HG03469 (cell line): Measurements from ENCODE around the gene SWSAP1.
"Not testable (repeated sequence)": the region's sequence is repeated elsewhere in the genome, so short reads cannot be mapped to it uniquely, and the experiment has no call there.

Source experiments
- ATAC-seq: cut with Tn5 transposase; IDR thresholded peaks from one replicate; pipeline ENCODE4 v1.9.1; 2021; ENCODE audit warnings: mild to moderate bottlenecking, moderate library complexity, moderate number of reproducible peaks; ENCODE audit not compliant: unreplicated experiment

Gene SWSAP1

DNA sequence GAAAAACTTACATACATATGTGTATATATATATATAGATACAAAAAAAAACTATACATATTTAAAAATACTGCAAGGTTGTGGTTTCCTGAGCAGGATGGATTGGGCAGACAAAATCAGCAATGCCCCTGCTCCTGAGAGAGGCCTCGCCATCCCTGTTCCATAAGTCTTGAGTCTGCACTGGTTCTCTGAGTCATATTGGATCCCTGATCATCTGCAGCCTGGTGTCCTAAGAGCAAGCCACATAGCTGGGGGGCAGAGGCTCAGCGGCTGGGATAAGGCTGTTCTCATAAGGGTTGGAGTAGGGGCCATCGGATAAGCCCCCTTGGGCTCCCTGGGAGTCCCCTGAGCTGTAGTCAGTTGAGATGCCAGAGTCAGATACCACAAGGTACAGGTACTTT is 3.3 kb downstream of the SWSAP1 start:
- no peak for ATAC-seq

DNA sequence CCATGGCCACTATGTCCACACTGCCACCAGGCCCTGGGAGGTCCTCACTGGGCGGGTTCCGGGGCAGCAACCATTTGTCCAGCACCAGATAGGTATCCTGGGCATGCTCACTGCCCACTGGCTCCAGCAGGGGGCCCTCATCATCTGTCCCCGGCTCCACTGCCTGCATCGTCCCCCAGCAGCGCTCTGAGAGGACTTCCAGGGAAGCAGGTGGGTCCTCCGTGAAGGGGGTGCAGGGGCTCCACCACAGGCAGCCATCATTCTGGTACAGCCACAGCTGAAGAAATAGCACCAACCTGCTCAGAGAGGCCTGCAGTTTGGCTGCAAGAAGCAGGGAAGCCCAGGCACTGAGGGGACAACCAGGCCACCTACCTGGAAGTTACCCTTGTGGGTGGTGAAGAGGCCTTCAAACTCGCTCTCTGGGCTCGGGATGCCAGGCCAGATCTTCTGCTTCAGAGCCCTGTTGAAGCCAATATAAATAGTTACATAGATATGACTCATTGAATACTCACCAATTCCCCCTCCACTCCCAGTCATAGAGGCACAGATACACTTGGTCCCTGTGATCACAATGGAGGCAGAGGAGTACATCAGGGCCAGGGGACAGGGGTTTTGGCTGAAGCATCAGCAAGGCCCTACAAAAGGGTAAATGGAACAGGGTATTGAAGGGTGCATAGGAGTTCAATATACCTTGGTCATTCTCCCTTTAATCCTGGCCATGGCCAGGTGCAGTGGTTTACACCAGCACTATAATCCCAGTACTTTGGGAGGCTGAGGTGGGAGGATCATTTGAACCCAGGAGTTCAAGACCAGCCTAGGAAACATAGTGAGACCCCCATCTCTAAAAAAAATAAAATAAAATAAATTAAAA is 4.1 kb downstream of the SWSAP1 start:
- ATAC-seq = no peak

DNA sequence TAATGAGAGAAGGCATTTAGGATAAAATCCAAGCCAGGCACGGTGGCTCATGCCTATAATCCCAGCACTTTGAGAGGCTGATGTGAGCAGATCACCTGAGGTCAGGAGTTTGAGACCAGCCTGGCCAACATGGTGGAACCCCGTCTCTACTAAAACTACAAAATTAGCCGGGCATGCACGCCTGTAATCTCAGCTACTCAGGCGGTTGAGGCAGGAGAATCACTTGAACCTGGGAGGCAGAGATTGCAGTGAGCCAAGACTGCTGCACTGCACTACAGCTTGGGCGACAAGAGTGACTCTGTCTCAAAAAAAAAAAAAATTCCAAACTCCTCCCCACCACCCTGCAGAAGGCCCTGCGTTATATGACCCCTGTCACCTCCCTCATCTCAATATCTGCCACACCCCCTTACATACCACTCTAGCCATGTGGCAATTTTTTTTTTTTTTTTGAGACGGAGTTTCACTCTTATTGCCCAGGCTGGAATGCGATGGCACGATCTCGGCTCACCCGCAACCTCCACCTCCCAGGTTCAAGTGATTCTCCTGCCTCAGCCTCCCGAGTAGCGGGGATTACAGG is 4.9 kb downstream of the SWSAP1 start:
- not testable (repeated sequence) for ATAC-seq

DNA sequence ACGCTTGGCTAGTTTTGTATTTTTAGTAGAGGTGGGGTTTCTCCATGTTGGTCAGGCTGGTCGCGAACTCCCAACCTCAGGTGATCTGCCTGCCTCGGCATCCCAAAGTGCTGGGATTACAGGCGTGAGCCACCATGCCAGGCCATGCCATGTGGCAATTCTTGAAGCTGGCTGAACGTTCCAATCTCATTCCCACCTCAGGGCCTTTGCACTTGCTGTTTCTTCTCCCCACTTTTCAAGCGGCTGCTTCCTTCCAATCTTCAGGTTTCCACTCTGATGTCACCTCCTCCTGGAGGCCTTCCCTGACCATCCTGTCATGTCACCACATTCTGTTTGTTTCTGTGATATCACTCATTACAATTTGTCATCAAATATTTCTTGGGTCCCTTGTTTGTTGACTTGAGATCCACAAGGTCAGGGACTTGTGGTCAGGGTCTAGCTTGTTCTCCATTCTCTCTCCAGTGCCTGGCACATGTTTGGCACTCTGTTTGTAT is 5.4 kb downstream of the SWSAP1 start:
- no peak for ATAC-seq

DNA sequence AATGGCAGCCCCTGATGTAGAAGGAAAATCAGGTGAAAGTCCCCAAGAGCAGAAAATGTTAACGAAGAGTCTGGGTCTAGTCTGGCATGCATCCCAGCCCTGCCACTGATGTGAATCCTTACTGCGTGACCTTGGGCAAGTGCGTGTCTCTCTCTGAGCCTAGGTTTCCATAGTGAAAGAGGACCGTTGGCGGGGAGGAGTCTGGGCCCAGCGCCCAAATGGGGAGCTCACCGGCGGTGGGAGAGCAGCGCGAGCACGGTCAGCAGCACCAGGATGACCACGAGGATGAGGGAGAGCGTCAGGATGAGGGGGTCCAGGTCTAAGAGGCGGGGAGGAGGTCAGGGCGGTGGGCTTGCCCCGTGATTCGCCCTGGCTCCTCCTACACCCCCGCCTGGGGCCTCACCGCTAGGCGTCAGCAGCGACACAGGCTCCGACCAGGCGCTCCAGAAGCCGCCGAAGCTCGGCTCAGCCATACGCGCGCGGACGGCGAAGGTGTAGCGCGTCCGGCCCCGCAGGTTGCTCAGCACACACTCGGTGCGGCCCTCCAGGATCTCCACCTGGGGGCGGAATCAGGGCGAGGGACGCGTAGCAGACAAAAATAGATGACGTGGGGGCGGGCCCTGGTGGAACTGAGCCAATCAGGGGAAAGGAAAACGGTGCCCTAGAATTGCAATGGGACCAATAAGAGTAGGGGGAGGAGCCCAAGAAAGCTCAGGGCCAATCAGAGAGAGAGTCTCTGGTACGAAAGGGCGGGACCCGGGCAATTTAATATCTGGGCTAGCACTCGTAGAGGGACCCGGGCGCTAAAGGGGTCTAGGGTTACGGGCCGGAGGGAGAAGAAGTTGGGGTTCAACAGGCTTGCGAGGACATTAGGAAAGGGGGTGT is 6.4 kb downstream of the SWSAP1 start:
- ATAC-seq = peak; percentile 41

DNA sequence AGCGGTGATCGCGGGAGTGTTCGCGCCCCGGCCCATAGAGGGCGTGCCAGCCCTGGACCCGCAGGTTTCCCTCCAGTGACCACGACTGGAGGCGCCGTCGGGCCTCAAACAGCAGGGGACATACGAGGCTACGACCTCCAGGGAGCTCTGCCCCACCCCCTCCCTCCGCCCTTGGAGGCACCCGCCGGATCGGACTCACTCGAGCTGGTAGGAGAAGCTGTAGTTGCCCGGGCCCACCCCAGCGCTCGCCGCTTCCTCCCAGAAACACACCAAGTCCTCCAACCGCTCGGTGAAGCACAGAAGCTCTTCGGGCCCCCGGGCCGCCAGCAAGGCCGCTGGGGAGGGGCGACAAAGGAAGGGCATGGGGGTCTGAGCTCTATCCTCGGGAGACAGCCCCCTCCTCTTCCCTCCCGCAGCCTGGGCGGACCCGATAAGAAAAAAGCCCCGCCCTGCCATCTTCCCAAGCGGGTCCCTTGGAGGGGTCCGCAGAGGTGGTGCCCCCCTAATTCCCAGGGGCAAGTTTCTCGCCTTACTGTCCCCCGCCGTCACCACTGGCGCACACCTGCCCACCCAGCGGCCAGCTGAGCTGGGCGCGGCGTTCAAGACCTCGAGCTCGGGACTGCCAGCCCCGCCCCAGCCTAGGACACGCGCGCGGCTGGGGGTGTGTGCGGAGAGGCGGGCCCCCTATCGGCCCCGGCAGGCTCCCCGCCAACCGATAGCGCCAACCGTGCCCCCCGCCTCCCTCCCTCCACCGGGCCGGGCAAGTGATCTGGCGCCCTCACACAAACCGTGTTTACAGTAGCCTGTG is 8.6 kb downstream of the SWSAP1 start:
- no peak for ATAC-seq

DNA sequence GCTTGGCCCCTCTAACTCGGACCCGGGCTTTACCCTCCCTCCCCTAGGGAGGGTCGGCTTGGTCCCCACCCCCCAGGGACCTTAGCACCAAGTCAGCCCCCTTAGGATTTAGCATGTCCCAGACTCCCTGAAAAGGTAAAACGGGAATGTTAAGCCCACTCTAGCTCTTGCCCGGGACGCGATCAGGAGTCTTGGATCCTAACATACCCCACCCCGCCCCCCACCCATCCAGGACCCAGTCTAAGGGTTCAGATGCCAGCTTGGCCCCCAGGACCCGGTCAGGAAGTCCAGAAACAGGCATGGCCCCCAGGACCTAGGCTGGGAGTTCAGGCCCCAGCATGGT is 9.2 kb downstream of the SWSAP1 start:
- ATAC-seq = no peak

DNA sequence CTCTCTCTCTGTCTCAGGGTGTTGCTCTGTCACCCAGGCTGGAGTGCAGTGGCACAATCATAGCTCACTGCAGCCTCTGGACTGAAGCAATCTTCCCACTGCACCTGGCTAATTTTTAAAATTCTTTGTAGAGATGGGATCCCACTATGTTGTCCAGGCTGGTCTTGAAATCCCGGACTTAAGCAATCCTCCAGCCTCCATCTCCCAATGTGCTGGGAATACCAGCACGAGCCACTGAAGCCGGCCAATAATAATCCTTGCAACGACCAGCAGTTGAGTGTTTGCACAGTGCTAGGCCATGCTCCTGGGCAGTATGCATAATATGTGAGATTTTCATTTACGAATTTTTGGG is 10.3 kb downstream of the SWSAP1 start:
- no peak for ATAC-seq

DNA sequence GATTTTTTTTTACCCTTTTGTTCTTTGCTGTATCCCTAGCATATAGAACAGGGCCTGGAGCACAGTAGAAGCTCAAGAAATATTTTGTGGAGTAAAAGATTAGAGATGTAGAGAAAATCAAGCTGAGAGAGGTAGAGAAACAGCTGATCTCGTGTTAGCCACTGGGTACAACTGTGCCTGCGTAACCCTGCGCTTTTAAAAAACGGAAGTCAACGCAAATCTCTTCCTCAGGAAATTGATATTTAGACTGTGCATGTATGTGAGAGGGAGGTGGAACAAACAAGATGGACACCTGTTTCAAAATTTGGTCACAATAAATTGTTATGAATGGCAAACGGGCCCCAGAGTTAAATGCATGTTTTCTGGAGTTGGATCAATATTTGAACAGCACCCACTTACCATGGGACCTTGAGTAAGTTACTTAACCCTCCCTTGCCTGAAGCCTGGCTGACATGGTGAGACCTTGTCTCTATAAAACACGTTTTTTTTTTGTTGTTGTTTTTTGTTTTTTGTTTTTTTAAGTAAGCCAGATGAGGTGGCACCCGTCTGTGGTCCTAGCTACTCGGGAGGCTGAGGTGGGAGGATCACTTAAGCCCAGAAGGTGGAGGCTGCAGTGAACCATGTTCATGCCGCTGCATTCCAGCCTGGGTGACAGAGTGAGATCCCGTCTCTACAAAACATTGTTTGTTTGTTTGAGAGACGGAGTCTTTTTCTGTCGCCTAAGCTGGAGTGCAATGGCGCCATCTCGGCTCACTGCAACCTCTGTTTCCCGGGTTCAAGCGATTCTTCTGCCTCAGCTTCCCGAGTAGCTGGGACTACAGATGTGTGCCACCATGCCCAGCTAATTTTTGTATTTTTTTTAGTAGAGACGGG is 12.9 kb downstream of the SWSAP1 start:
- no peak for ATAC-seq

DNA sequence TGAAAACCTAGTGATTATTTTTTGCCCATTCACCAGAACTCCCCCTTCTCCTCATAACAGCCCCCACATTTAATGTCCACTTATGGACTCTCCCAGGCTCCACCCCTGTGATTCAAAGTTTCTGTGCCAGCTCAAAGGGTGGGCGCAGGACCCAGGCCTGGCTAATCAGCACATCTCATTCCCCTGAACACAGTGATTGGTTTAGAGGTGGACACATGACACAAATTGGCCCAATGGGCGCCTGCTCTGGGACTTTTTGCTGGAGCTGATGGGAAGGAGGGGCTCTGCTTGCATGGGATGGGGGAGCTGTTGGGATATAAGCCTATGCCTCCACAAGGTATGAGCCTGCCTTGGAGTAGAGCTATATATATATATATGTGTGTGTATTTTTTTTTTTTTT is 15.9 kb downstream of the SWSAP1 start:
- ATAC-seq = no peak

DNA sequence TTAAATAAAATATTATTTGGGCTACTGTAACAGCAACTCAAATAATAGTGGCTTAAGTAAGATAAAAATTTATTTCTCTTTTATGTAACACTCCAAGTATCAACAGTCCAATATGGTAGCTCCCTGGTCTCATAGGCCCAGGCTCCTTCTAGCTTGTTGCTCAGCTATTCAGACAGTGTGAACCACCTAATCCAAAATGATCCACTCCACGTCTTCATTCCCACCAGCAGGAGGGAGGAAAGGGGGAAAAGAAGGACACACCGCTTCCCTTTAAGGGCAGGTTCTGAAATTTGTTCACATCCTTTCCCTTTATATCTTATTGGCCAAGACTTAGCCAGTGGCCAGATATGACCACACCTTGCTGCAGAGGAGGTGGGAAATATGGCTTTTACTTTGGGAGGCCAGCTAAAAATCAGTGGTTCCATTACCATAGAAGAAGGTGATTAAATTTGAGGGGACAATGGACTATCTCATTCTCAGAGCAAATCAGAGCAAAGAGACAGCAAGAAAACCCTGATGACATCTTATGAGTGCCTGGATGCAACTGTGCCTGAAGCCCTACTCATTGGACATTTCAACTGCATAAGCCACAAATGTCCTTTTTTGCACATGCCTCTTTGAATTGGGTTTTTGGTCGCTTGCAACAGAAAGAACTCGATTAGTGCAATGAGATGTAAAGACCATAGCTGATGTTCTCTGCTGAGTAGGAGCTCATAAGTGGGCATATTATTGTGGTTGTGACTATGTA is 16.6 kb downstream of the SWSAP1 start:
- no peak for ATAC-seq

DNA sequence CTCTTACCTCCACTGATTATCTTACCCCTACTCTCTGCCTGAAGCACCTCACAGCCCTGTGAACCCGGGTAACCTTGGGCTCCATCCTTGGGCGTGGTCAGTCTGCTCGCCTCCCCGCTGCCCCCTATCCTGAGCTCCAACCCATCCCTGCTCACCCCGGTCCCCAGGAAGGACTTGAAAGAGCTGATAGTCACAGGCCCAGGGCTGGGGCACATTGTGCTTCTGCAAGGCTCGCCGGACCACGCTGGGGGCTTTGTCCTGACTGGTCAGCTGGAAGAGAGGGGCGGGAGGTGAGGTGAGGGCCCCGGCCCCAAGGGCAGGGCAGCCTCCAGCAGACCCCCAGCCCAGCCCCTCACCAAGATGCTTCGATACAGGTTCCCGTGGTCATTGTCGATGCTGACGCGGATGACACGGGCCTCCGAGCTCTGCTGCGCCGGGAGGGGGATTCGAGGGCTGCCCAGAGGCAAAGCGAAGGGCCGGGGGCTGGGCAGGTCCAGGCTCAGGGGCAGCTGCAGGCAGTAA is 22.7 kb downstream of the SWSAP1 start:
- no peak for ATAC-seq

DNA sequence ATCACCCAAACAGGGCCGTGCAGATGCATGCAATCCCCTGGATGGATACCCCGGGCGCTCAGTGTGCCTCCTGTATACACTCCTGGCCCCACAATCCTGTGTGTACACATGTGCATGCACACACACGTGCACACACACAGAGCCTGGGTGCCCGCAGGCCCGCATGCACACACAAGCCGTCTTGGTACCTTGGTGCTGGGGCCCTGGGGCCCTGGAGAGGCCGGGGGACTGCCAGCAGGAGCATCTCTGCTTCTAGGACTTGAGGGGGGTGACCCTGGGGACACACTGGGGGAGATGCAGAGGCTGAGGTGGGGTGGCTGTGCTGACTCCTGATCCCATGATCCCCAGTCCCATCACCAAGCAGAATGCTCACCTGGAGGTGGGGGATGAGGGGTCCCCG is 25.2 kb downstream of the SWSAP1 start:
- ATAC-seq = no peak

DNA sequence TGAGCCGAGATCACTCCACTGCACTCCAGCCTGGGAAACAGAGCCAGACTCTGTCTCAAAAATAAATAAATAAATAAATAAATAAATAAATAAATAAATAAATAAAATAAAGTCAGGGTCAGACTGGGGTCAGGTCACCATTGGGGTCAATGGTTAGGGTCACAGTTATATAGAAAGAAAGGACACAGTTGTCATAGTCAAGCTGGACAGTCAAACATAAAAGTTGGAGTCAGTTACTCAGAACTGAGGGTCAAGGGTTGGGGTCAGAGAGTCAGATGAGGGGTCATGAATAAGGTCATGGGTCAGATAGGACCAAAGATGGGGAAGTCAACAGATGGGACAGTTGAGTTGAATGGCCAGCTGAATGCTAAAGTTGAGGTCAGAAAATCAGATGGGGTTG is 26.3 kb downstream of the SWSAP1 start:
- ATAC-seq = no peak

DNA sequence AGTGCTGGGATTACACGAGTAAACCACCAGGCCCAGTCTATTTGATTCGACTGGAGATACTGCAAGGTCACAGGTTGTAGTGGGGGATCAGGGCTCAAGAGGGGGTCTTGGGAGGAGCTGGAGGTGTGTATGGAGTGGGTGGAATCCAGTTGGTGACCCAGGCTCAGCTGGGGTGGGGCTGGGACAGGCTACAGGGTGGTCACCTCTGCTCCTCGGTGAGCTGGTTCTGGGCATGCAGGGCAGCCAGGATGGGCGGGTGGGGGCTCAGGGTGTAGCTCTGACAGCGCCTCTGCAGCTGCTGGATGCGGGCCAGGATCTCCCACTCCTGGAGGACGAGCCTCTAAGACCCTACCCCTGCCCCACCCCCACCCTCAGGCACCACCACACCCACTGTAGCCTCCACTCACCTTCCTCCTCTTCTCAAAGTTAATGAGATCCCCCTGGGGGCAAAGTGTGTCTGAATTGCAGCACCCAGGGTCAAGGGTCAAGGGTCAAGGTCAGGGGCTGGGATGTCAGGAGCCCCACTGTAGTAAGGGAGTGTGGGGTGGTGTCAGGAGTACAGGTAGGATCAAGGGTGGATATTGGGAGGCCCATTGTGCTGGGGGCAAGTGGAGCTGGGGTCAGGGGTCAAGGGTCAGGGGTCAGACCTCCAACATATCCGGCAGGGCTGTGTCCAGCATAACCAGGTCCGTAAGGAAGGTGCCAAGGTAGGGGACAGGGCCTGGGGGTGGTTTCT is 27.5 kb downstream of the SWSAP1 start:
- no peak for ATAC-seq

DNA sequence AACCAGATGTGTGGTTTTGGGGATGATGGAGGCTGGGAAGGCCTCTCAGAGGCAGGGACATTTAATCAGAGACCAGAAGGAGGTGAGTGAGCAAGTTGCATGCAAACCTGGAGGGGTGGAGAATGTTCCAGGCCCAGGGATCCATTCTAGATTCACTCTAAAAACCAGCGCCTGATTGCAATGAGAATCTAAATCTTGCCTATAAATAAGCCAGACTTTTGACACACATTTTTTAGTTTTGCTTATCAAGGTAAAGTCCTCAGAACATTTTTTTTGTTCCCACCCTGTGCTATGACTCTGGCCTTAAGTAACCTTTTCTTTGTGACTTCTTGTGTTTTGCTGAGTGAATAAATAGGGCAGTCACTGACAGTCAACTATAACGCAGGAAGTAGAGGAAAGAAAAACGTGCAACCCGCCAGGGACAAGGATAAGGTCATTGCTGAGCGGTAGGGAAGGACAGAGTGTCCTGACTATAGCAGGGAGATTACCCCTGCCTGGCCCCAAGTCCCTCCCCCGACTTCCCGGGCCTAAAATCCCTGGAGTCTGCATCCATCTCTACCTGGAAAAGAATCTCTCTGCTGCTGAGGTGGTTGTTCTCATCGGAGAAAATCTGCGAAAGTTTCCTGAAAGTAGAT is 30.2 kb downstream of the SWSAP1 start:
- ATAC-seq = no peak

DNA sequence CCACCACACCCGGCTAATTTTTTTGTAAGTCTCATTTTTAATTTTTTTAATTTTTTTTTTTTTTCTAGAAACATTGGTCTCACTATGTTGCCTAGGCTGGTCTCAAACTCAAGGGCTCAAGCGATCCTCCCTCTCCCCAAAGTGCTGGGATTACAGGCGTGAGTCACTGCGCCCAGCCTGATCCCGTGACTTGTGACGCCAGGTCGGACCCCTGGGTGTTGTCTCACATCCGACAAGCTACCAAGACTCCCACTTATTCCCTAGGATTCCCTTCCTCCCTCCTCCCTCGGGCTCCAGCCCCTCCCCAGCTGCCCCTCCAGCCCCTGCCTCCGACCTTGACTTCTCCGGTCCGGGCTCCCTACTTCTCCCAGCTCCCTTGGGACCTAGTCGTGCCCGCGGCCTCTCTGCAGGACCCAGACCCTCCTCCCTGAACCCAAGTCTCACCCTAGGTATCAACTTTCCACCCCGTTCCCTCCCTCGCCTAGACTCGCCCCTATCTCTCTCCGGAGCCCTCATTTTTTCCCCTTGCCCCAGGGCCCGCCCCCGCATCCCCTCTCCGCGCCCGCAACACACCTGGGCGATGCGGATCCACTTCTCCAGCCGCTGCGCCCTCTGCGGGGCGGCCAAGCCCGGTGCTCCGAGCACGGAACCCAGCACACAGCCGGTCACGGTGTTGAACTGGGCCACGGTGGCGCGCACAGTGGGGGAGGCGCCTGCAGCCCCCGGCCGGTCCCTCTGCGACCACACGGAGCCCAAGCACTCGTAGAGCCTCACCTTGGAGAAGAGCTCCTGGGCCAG is 31.6 kb downstream of the SWSAP1 start:
- ATAC-seq = no peak
